Measurements from ENCODE around the gene RERE. TPM values are rescaled to one million over a fixed set of nuclear protein-coding genes. Genes with fewer than 3 reads are reported as not detected.

Gene RERE
- total and polyA plus RNA-seq, 2 experiments from 2014 or later = 148 to 170 TPM

GRCh38 chr1:8423269-8423691 is 394.2 kb downstream of the RERE start:
- Histone ChIP-seq H3K4me1 (ENCODE audit: insufficient read depth) (peaks cover 58% of the 10 kb centered on the region), H2AFZ (no peak overlapping the region), H3K27ac (ENCODE audit: low read depth) (peak overlapping the region; percentile 5), H4K20me1 (replicated peaks; ENCODE audit: insufficient read depth) (peaks cover 31% of the 10 kb centered on the region), H3K9me2 (ENCODE audit: insufficient read depth) (peaks cover 4% of the 10 kb centered on the region; the same call in 1 of the 2 replicates), H3K27me3 (ENCODE audit: insufficient read depth) (no peaks in the 10 kb centered on the region), H3F3A (replicated peaks; ENCODE audit: low read depth) (peaks cover 9% of the 10 kb centered on the region; the same call in 1 of the 2 replicates), H3K36me3 (ENCODE audit: insufficient read depth) (no peaks in the 10 kb centered on the region), H3K4me3 (peak overlapping the region; percentile 78), H3K4me2 (peak overlapping the region; percentile 93), H3K79me2 (replicated peaks; ENCODE audit: insufficient read depth) (peaks cover 64% of the 10 kb centered on the region)
- Mint-ChIP-seq H3K4me3 (no peak overlapping the region), H3K27ac (peak overlapping the region; percentile 93), H3K27me3 (ENCODE audit: insufficient read depth, low read depth, poor library complexity) (peaks cover 16% of the 10 kb centered on the region), H3K36me3 (ENCODE audit: low read depth) (peaks cover 1% of the 10 kb centered on the region; the same call in 1 of the 3 replicates), H3K4me1 (peaks cover 31% of the 10 kb centered on the region), H3K9me3 (no peaks in the 10 kb centered on the region; the same call in 2 of the 3 replicates)
- peak; percentile 1; the same call in 2 of the 3 replicates for ATAC-seq
- peak; percentile 30 for DNase-seq (ENCODE audit: low spot score)
- TF ChIP-seq POLR2AphosphoS5 (IDR thresholded peaks at IDR 0.05; ENCODE audit: low read depth) (no peak), EZH2 (IDR thresholded peaks at IDR 0.05; ENCODE audit: low read depth, unreplicated experiment) (no peak), ZNF114 (CRISPR knock-in tag; IDR thresholded peaks at IDR 0.05) (no peak), ZNF331 (CRISPR knock-in tag; IDR thresholded peaks at IDR 0.05; ENCODE audit: low read depth) (no peak), EZH2phosphoT487 (IDR thresholded peaks at IDR 0.05; ENCODE audit: unreplicated experiment) (no peak), STAT1 (IDR thresholded peaks at IDR 0.05; ENCODE audit: unreplicated experiment) (no peak), CREB1 (CRISPR knock-in tag; IDR thresholded peaks at IDR 0.05; ENCODE audit: low read depth) (no peak), ETS1 (IDR thresholded peaks at IDR 0.05) (no peak), JUNB (IDR thresholded peaks at IDR 0.05; ENCODE audit: unreplicated experiment) (no peak)
- TF ChIP-seq, protein P1, sequence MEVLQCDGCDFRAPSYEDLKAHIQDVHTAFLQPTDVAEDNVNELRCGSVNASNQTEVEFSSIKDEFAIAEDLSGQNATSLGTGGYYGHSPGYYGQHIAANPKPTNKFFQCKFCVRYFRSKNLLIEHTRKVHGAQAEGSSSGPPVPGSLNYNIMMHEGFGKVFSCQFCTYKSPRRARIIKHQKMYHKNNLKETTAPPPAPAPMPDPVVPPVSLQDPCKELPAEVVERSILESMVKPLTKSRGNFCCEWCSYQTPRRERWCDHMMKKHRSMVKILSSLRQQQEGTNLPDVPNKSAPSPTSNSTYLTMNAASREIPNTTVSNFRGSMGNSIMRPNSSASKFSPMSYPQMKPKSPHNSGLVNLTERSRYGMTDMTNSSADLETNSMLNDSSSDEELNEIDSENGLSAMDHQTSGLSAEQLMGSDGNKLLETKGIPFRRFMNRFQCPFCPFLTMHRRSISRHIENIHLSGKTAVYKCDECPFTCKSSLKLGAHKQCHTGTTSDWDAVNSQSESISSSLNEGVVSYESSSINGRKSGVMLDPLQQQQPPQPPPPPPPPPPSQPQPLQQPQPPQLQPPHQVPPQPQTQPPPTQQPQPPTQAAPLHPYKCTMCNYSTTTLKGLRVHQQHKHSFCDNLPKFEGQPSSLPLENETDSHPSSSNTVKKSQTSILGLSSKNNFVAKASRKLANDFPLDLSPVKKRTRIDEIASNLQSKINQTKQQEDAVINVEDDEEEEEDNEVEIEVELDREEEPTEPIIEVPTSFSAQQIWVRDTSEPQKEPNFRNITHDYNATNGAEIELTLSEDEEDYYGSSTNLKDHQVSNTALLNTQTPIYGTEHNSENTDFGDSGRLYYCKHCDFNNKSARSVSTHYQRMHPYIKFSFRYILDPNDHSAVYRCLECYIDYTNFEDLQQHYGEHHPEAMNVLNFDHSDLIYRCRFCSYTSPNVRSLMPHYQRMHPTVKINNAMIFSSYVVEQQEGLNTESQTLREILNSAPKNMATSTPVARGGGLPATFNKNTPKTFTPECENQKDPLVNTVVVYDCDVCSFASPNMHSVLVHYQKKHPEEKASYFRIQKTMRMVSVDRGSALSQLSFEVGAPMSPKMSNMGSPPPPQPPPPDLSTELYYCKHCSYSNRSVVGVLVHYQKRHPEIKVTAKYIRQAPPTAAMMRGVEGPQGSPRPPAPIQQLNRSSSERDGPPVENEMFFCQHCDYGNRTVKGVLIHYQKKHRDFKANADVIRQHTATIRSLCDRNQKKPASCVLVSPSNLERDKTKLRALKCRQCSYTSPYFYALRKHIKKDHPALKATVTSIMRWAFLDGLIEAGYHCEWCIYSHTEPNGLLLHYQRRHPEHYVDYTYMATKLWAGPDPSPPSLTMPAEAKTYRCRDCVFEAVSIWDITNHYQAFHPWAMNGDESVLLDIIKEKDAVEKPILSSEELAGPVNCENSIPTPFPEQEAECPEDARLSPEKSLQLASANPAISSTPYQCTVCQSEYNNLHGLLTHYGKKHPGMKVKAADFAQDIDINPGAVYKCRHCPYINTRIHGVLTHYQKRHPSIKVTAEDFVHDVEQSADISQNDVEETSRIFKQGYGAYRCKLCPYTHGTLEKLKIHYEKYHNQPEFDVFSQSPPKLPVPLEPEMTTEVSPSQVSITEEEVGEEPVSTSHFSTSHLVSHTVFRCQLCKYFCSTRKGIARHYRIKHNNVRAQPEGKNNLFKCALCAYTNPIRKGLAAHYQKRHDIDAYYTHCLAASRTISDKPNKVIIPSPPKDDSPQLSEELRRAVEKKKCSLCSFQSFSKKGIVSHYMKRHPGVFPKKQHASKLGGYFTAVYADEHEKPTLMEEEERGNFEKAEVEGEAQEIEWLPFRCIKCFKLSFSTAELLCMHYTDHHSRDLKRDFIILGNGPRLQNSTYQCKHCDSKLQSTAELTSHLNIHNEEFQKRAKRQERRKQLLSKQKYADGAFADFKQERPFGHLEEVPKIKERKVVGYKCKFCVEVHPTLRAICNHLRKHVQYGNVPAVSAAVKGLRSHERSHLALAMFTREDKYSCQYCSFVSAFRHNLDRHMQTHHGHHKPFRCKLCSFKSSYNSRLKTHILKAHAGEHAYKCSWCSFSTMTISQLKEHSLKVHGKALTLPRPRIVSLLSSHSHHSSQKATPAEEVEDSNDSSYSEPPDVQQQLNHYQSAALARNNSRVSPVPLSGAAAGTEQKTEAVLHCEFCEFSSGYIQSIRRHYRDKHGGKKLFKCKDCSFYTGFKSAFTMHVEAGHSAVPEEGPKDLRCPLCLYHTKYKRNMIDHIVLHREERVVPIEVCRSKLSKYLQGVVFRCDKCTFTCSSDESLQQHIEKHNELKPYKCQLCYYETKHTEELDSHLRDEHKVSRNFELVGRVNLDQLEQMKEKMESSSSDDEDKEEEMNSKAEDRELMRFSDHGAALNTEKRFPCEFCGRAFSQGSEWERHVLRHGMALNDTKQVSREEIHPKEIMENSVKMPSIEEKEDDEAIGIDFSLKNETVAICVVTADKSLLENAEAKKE (CRISPR knock-in tag; IDR thresholded peaks at IDR 0.05) = no peak
- TF ChIP-seq, protein P2, sequence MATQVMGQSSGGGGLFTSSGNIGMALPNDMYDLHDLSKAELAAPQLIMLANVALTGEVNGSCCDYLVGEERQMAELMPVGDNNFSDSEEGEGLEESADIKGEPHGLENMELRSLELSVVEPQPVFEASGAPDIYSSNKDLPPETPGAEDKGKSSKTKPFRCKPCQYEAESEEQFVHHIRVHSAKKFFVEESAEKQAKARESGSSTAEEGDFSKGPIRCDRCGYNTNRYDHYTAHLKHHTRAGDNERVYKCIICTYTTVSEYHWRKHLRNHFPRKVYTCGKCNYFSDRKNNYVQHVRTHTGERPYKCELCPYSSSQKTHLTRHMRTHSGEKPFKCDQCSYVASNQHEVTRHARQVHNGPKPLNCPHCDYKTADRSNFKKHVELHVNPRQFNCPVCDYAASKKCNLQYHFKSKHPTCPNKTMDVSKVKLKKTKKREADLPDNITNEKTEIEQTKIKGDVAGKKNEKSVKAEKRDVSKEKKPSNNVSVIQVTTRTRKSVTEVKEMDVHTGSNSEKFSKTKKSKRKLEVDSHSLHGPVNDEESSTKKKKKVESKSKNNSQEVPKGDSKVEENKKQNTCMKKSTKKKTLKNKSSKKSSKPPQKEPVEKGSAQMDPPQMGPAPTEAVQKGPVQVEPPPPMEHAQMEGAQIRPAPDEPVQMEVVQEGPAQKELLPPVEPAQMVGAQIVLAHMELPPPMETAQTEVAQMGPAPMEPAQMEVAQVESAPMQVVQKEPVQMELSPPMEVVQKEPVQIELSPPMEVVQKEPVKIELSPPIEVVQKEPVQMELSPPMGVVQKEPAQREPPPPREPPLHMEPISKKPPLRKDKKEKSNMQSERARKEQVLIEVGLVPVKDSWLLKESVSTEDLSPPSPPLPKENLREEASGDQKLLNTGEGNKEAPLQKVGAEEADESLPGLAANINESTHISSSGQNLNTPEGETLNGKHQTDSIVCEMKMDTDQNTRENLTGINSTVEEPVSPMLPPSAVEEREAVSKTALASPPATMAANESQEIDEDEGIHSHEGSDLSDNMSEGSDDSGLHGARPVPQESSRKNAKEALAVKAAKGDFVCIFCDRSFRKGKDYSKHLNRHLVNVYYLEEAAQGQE (IDR thresholded peaks at IDR 0.05; ENCODE audit: unreplicated experiment) = no peak
- TF ChIP-seq, protein P3, sequence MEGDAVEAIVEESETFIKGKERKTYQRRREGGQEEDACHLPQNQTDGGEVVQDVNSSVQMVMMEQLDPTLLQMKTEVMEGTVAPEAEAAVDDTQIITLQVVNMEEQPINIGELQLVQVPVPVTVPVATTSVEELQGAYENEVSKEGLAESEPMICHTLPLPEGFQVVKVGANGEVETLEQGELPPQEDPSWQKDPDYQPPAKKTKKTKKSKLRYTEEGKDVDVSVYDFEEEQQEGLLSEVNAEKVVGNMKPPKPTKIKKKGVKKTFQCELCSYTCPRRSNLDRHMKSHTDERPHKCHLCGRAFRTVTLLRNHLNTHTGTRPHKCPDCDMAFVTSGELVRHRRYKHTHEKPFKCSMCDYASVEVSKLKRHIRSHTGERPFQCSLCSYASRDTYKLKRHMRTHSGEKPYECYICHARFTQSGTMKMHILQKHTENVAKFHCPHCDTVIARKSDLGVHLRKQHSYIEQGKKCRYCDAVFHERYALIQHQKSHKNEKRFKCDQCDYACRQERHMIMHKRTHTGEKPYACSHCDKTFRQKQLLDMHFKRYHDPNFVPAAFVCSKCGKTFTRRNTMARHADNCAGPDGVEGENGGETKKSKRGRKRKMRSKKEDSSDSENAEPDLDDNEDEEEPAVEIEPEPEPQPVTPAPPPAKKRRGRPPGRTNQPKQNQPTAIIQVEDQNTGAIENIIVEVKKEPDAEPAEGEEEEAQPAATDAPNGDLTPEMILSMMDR (conservative IDR thresholded peaks at IDR 0.05; ENCODE audit: low read depth in 2 of 2) = no peak
